ENCODE data around the gene STX8.

DNA sequence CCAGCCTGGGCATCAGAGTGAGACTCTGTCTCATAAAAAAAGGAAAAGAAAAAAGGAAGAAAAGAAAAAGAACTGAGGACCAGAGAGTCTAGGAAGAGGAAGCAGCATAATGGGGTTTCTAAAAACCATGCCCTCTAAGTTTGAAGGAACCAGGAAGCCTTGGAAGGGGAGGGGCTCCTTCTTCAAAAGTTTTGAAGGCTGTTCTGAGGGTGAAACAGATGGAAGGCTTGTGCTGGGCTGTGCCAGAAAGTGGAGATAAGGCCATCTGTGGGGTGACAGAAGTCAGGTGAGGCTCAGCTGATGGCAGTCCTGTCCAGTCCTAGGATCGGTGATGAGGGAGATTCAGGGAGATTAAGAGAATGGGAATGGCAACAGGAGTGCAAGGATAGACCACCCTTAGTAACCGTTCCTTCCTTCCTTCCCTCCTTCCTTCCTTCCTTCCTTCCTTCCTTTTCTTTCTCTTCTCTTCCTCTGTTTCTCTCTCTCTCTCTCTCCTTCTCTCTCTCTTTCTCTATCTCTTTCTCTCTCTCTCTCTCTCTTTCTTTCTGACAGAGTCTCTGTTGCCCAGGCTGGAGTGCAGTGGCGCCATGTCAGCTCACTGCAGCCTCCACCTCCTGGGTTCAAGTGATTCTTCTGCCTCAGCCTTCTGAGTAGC lies 371.7 kb downstream of the STX8 start:
- TF ChIP-seq, protein P1, sequence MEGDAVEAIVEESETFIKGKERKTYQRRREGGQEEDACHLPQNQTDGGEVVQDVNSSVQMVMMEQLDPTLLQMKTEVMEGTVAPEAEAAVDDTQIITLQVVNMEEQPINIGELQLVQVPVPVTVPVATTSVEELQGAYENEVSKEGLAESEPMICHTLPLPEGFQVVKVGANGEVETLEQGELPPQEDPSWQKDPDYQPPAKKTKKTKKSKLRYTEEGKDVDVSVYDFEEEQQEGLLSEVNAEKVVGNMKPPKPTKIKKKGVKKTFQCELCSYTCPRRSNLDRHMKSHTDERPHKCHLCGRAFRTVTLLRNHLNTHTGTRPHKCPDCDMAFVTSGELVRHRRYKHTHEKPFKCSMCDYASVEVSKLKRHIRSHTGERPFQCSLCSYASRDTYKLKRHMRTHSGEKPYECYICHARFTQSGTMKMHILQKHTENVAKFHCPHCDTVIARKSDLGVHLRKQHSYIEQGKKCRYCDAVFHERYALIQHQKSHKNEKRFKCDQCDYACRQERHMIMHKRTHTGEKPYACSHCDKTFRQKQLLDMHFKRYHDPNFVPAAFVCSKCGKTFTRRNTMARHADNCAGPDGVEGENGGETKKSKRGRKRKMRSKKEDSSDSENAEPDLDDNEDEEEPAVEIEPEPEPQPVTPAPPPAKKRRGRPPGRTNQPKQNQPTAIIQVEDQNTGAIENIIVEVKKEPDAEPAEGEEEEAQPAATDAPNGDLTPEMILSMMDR (IDR thresholded peaks at IDR 0.05) = no peak
- no peak for TF ChIP-seq POLR2A (IDR thresholded peaks at IDR 0.05)

Data from vagina (tissue), 2 donors.